Measurements from ENCODE around the gene FRG1. TPM values are rescaled to one million over a fixed set of nuclear protein-coding genes. Genes with fewer than 3 reads are reported as not detected.
"Not testable (repeated sequence)": the region's sequence is repeated elsewhere in the genome, so short reads cannot be mapped to it uniquely, and the experiment has no call there.

FRG1 gene
- polyA plus RNA-seq, 1 experiment, result 26.3 TPM

DNA sequence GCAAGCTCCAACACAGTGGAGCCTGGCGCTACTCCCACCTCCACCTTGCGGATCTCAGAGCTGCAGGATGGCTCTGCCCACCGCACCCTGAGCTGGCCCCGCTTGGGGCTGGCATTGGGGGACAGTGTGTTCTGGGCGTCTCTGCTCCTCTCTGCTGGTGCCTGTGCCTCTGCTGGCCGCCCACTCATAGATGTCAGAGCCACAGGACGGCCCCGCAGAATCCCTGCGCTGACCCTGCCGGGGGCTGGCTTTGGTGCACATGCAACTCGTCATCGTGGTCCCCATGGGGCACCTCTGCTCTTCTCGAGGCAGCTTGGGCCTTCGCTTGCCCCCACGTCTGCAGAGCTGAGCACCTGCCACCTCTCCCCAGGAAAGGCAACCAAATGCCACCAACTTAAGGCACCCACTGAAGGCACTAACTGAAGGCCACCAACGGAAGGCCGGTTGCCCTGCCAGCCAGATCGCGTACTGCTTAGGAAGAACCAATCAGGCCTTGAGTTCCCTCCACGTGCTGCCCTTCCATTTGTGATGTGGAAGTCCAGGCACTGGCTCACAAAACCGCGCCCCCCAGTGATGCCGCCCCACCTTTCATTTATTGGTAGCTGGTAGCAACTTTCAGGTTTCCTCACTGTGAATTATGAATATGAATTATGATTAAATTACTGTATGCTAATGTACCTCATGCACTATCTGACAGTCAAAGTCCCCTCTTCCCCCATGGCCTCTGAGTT lies 23.3 kb upstream of the FRG1 start:
- TF ChIP-seq CTCF (IDR thresholded peaks at IDR 0.05; ENCODE audit: low read depth, low read length), result no peak
- POLR2A ChIA-PET, result no interaction called here
- Histone ChIP-seq H3K4me3 (ENCODE audit: low read depth, low read length) (no peak overlapping the region), H3K27ac (ENCODE audit: low read depth, low read length) (no peak overlapping the region), H3K27me3 (ENCODE audit: control insufficient read depth, insufficient read depth, low read length) (no peaks in the 10 kb centered on the region), H3K9me3 (ENCODE audit: control insufficient read depth, insufficient read depth, low read length) (peaks cover 9% of the 10 kb centered on the region)
- no peak for DNase-seq (ENCODE audit: low read depth, low spot score)
- CTCF ChIA-PET, result no interaction called here

DNA sequence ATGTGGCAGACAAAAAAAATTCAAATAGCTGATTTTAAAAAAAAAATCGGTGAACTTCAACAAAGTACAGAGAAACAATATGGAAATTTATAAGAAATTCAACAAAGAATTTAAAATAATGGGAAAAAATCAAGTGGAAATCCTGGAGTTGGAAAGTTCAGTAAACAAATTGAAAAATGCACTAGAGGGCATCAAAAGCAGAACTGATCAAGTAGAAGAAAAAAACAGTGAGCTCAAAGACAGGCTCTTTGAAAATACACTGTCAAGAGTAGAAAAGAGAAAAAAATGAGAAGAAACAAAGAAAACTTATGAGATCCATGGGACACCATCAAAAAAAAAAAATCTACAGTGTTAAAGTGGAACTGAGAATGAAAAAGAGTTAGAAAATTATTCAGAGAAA lies 19.6 kb upstream of the FRG1 start:
- H3K27me3 ChIP-seq (ENCODE audit: control insufficient read depth, insufficient read depth, low read length), result no peaks in the 10 kb centered on the region
- ChIA-PET CTCF (no interaction called here), POLR2A (no interaction called here)
- TF ChIP-seq CTCF (IDR thresholded peaks at IDR 0.05; ENCODE audit: low read depth, low read length), result no peak
- no peak for DNase-seq (ENCODE audit: low read depth, low spot score)
- H3K27ac ChIP-seq (ENCODE audit: low read depth, low read length), result no peak overlapping the region
- peaks cover 9% of the 10 kb centered on the region for H3K9me3 ChIP-seq (ENCODE audit: control insufficient read depth, insufficient read depth, low read length)
- H3K4me3 ChIP-seq (ENCODE audit: low read depth, low read length), result no peak overlapping the region

- H3K9me3 ChIP-seq (ENCODE audit: control insufficient read depth, insufficient read depth, low read length); DNase-seq (ENCODE audit: low read depth, low spot score); H3K4me3 ChIP-seq (ENCODE audit: low read depth, low read length); CTCF ChIA-PET; H3K27me3 ChIP-seq (ENCODE audit: control insufficient read depth, insufficient read depth, low read length); H3K27ac ChIP-seq (ENCODE audit: low read depth, low read length); POLR2A ChIA-PET: not testable (repeated sequence)
Observed at GRCh38 chr4:189926742-189927141, 13.9 kb upstream of the FRG1 start.

DNA sequence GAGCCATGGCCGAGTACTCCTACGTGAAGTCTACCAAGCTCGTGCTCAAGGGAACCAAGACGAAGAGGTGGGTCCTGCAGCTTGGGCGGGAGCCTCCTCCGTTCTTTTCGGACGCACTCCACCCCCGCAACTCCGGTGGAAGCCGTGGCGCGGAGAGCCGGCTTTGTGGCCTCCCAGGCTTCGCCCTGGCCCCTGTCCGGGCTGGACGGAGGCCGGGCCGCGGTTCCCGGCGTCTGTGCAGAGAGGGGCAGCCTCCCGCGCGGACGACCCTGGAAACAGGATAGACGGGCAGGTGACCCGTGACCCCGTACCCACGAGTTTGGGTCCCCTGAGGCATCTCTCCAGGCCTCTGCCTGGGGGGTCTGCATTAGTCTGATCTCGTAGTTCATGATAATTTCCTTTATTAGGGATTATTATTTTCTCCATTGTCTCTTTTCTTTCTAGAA lies 356 bp downstream of the FRG1 start:
- no peak for DNase-seq (ENCODE audit: low read depth, low spot score)
- H3K9me3 ChIP-seq (ENCODE audit: control insufficient read depth, insufficient read depth, low read length), result no peaks in the 10 kb centered on the region
- H3K4me3 ChIP-seq (ENCODE audit: low read depth, low read length), result peak overlapping the region; percentile 86
- CTCF ChIA-PET, result interaction anchor here (0.6 to 1.1 kb wide), 3 partner anchors 9 to 790 kb away, joined by 3 read pairs; no protein-coding TSS in a partner anchor
- POLR2A ChIA-PET, result no interaction called here
- no peaks in the 10 kb centered on the region for H3K27me3 ChIP-seq (ENCODE audit: control insufficient read depth, insufficient read depth, low read length)
- peak overlapping the region; percentile 75 for H3K27ac ChIP-seq (ENCODE audit: low read depth, low read length)
- TF ChIP-seq CTCF (IDR thresholded peaks at IDR 0.05; ENCODE audit: low read depth, low read length), result no peak

DNA sequence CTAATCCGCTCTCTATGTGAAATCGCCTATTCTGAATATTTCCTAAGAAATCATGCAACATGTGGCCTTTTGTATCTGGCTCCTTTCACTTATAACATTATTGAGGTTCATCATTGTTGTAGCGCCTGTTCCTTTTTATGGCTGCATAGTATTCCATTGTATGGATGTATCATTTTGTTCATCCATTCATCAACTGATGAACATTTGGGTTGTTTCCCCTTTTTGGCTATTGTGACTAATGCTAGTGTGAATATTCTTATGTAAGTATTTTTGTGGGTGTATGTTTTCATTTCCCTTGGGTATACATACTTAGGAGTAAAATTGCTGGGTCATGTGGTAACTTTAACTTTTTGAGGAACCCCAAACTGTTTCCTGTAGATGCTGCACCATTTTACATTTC lies 1.7 kb downstream of the FRG1 start:
- H3K9me3 ChIP-seq (ENCODE audit: control insufficient read depth, insufficient read depth, low read length); POLR2A ChIA-PET; H3K4me3 ChIP-seq (ENCODE audit: low read depth, low read length); DNase-seq (ENCODE audit: low read depth, low spot score); CTCF ChIA-PET; H3K27ac ChIP-seq (ENCODE audit: low read depth, low read length); H3K27me3 ChIP-seq (ENCODE audit: control insufficient read depth, insufficient read depth, low read length): not testable (repeated sequence)

- POLR2A ChIA-PET; H3K27ac ChIP-seq (ENCODE audit: low read depth, low read length); H3K27me3 ChIP-seq (ENCODE audit: control insufficient read depth, insufficient read depth, low read length); H3K4me3 ChIP-seq (ENCODE audit: low read depth, low read length); DNase-seq (ENCODE audit: low read depth, low spot score); CTCF ChIA-PET; H3K9me3 ChIP-seq (ENCODE audit: control insufficient read depth, insufficient read depth, low read length): not testable (repeated sequence)
Observed at GRCh38 chr4:189944077-189944476, 3.4 kb downstream of the FRG1 start.

DNA sequence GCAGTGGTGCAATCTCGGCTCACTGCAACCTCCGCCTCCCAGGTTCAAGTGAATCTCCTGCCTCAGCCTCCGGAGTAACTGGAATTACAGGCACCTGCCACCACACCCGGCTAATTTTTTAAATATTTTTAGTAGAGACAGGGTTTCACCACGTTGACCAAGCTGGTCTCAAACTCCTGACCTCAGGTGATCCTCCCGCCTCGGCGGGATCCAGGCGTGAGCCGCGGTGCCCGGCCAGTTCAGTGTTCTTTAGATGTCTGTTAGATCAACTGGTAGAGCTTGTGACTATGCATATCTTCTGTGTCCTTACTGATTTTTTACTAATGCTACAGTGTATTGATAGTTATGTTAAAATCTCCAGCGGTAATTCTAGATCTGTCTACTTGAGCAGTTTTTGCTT lies 6.2 kb downstream of the FRG1 start:
- POLR2A ChIA-PET; DNase-seq (ENCODE audit: low read depth, low spot score); H3K4me3 ChIP-seq (ENCODE audit: low read depth, low read length); CTCF ChIA-PET; H3K9me3 ChIP-seq (ENCODE audit: control insufficient read depth, insufficient read depth, low read length); H3K27ac ChIP-seq (ENCODE audit: low read depth, low read length); H3K27me3 ChIP-seq (ENCODE audit: control insufficient read depth, insufficient read depth, low read length): not testable (repeated sequence)

DNA sequence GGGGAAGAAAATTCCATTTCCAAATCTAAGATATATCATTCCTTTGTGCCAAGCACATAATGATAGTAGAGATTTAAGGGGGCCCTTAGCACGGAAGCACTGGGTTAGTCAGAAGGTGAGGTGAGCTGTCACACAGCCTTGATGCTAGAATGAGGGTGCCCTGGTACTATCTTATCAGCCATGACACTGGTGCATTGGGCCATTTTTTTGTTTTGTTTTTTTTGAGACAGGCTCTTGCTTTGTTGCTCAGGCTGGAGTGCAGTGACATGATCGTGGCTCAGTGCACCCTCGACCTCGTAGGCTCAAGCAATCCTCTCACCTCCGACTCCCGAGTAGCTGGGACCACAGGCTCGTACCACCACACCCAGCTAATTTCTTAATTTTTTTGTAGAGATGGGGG lies 7.8 kb downstream of the FRG1 start:
- not testable (repeated sequence) for H3K27ac ChIP-seq (ENCODE audit: low read depth, low read length)
- CTCF ChIA-PET, result interaction anchor here (0.8 kb wide), 1 partner anchor 8 kb away, joined by 5 read pairs; the partner anchor contains the start of gene FRG1

DNA sequence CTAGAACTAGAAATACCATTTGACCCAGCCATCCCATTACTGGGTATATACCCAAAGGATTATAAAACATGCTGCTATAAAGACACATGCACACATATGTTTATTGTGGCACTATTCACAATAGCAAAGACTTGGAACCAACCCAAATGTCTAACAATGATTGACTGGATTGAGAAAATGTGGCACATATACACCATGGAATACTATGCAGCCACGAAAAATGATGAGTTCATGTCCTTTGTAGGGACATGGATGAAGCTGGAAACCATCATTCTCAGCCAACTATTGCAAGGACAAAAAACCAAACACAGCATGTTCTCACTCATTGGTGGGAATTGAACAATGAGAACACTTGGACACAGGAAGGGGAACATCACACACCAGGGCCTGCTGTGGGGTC lies 28.6 kb downstream of the FRG1 start:
- DNase-seq (ENCODE audit: low read depth, low spot score); POLR2A ChIA-PET; H3K27ac ChIP-seq (ENCODE audit: low read depth, low read length); H3K27me3 ChIP-seq (ENCODE audit: control insufficient read depth, insufficient read depth, low read length); H3K9me3 ChIP-seq (ENCODE audit: control insufficient read depth, insufficient read depth, low read length); H3K4me3 ChIP-seq (ENCODE audit: low read depth, low read length); CTCF ChIA-PET: not testable (repeated sequence)

More for the DNA sequence above, 7.8 kb downstream of the FRG1 start:
- DNase-seq (ENCODE audit: low read depth, low spot score); H3K4me3 ChIP-seq (ENCODE audit: low read depth, low read length); H3K9me3 ChIP-seq (ENCODE audit: control insufficient read depth, insufficient read depth, low read length); POLR2A ChIA-PET; H3K27me3 ChIP-seq (ENCODE audit: control insufficient read depth, insufficient read depth, low read length): not testable (repeated sequence)

Data from AG04450 (cell line).